ENCODE measurements around the gene DCP1A.
A peak's percentile ranks its signal among the peaks of the same experiment; 100 is the strongest.

Gene DCP1A

GRCh38 chr3:53243785-53244184, 103.6 kb downstream of the DCP1A start:
- in situ Hi-C loops (cut with HindIII; ENCODE audit: low pct_unique_long_range_greater_than_20kb, low sequenced_read_pairs), result no loop called here
- DNase-seq (ENCODE audit: low read depth in 1 of 2, low spot score in 1 of 2), result no peak
- no peak for TF ChIP-seq JUND (IDR thresholded peaks at IDR 0.05; ENCODE audit: low read depth)

- in situ Hi-C loops (cut with HindIII; ENCODE audit: low pct_unique_long_range_greater_than_20kb, low sequenced_read_pairs), result no loop called here
- no peak for TF ChIP-seq JUND (IDR thresholded peaks at IDR 0.05; ENCODE audit: low read depth)
- no peak for DNase-seq (ENCODE audit: low read depth in 1 of 2, low spot score in 1 of 2)
Measured at GRCh38 chr3:53243165-53243564, 104.2 kb downstream of the DCP1A start.

GRCh38 chr3:53242642-53243041, 104.7 kb downstream of the DCP1A start:
- DNase-seq (ENCODE audit: low read depth in 1 of 2, low spot score in 1 of 2), result no peak
- TF ChIP-seq JUND (IDR thresholded peaks at IDR 0.05; ENCODE audit: low read depth), result no peak
- in situ Hi-C loops (cut with HindIII; ENCODE audit: low pct_unique_long_range_greater_than_20kb, low sequenced_read_pairs), result no loop called here

GRCh38 chr3:53242155-53242554, 105.2 kb downstream of the DCP1A start:
- no peak for TF ChIP-seq JUND (IDR thresholded peaks at IDR 0.05; ENCODE audit: low read depth)
- in situ Hi-C loops (cut with HindIII; ENCODE audit: low pct_unique_long_range_greater_than_20kb, low sequenced_read_pairs), result no loop called here

GRCh38 chr3:53240989-53241972, 106.1 kb downstream of the DCP1A start:
- in situ Hi-C loops (cut with HindIII; ENCODE audit: low pct_unique_long_range_greater_than_20kb, low sequenced_read_pairs), result no loop called here
- no peak for TF ChIP-seq JUND (IDR thresholded peaks at IDR 0.05; ENCODE audit: low read depth)
- no peak for DNase-seq (ENCODE audit: low read depth in 1 of 2, low spot score in 1 of 2)

More at GRCh38 chr3:53242155-53242554, 105.2 kb downstream of the DCP1A start:
- no peak for DNase-seq (ENCODE audit: low read depth in 1 of 2, low spot score in 1 of 2)

GRCh38 chr3:53239800-53240199, 107.5 kb downstream of the DCP1A start:
- DNase-seq (ENCODE audit: low read depth in 1 of 2, low spot score in 1 of 2), result no peak
- no peak for TF ChIP-seq JUND (IDR thresholded peaks at IDR 0.05; ENCODE audit: low read depth)
- in situ Hi-C loops (cut with HindIII; ENCODE audit: low pct_unique_long_range_greater_than_20kb, low sequenced_read_pairs), result no loop called here

- TF ChIP-seq JUND (IDR thresholded peaks at IDR 0.05; ENCODE audit: low read depth), result no peak
- DNase-seq (ENCODE audit: low read depth in 1 of 2, low spot score in 1 of 2), result no peak
- in situ Hi-C loops (cut with HindIII; ENCODE audit: low pct_unique_long_range_greater_than_20kb, low sequenced_read_pairs), result no loop called here
Measured at GRCh38 chr3:53238886-53239285, 108.5 kb downstream of the DCP1A start.

- in situ Hi-C loops (cut with HindIII; ENCODE audit: low pct_unique_long_range_greater_than_20kb, low sequenced_read_pairs), result no loop called here
- no peak for TF ChIP-seq JUND (IDR thresholded peaks at IDR 0.05; ENCODE audit: low read depth)
- DNase-seq (ENCODE audit: low read depth in 1 of 2, low spot score in 1 of 2), result peak in 1 of 2 experiments; percentile 54
Measured at GRCh38 chr3:53238051-53238850, 109.1 kb downstream of the DCP1A start.

- DNase-seq (ENCODE audit: low read depth in 1 of 2, low spot score in 1 of 2), result peak; percentile 61 to 68
- in situ Hi-C loops (cut with HindIII; ENCODE audit: low pct_unique_long_range_greater_than_20kb, low sequenced_read_pairs), result no loop called here
- TF ChIP-seq JUND (IDR thresholded peaks at IDR 0.05; ENCODE audit: low read depth), result no peak
Measured at GRCh38 chr3:53236112-53236841, 111.1 kb downstream of the DCP1A start.

- no peak for TF ChIP-seq JUND (IDR thresholded peaks at IDR 0.05; ENCODE audit: low read depth)
- no peak for DNase-seq (ENCODE audit: low read depth in 1 of 2, low spot score in 1 of 2)
- in situ Hi-C loops (cut with HindIII; ENCODE audit: low pct_unique_long_range_greater_than_20kb, low sequenced_read_pairs), result no loop called here
Measured at GRCh38 chr3:53235545-53235944, 111.8 kb downstream of the DCP1A start.

GRCh38 chr3:53234841-53235232, 112.5 kb downstream of the DCP1A start:
- in situ Hi-C loops (cut with HindIII; ENCODE audit: low pct_unique_long_range_greater_than_20kb, low sequenced_read_pairs), result no loop called here

GRCh38 chr3:53234130-53234840, 113.1 kb downstream of the DCP1A start:
- in situ Hi-C loops (cut with HindIII; ENCODE audit: low pct_unique_long_range_greater_than_20kb, low sequenced_read_pairs), result no loop called here

More at GRCh38 chr3:53234841-53235232, 112.5 kb downstream of the DCP1A start:
- no peak for TF ChIP-seq JUND (IDR thresholded peaks at IDR 0.05; ENCODE audit: low read depth)
- DNase-seq (ENCODE audit: low read depth in 1 of 2, low spot score in 1 of 2), result no peak

More at GRCh38 chr3:53234130-53234840, 113.1 kb downstream of the DCP1A start:
- DNase-seq (ENCODE audit: low read depth in 1 of 2, low spot score in 1 of 2), result no peak
- no peak for TF ChIP-seq JUND (IDR thresholded peaks at IDR 0.05; ENCODE audit: low read depth)
